ENCODE measurements around the gene MS4A4A.
"Not testable (repeated sequence)": the region's sequence is repeated elsewhere in the genome, so short reads cannot be mapped to it uniquely, and the experiment has no call there.

MS4A4A gene

GRCh38 chr11:60301884-60302283, 21.4 kb downstream of the MS4A4A start:
- not testable (repeated sequence) for DNase-seq (ENCODE audit: low read depth)

- no peak for DNase-seq (ENCODE audit: low read depth)
Measured at GRCh38 chr11:60303661-60304060, 23.2 kb downstream of the MS4A4A start.

GRCh38 chr11:60305906-60306619, 25.6 kb downstream of the MS4A4A start:
- DNase-seq (ENCODE audit: low read depth), result no peak

GRCh38 chr11:60307507-60308195, 27.2 kb downstream of the MS4A4A start:
- DNase-seq (ENCODE audit: low read depth), result no peak

- no peak for DNase-seq (ENCODE audit: low read depth)
Measured at GRCh38 chr11:60310407-60310998, 30.0 kb downstream of the MS4A4A start.

GRCh38 chr11:60314635-60315321, 34.3 kb downstream of the MS4A4A start:
- no peak for DNase-seq (ENCODE audit: low read depth)

GRCh38 chr11:60315871-60316270, 35.4 kb downstream of the MS4A4A start:
- DNase-seq (ENCODE audit: low read depth), result no peak

- no peak for DNase-seq (ENCODE audit: low read depth)
Measured at GRCh38 chr11:60316317-60316716, 35.9 kb downstream of the MS4A4A start.

GRCh38 chr11:60318726-60319125, 38.3 kb downstream of the MS4A4A start:
- no peak for DNase-seq (ENCODE audit: low read depth)

GRCh38 chr11:60321051-60321450, 40.6 kb downstream of the MS4A4A start:
- no peak for DNase-seq (ENCODE audit: low read depth)

GRCh38 chr11:60326955-60327354, 46.5 kb downstream of the MS4A4A start, which contains the start of gene MS4A6E:
MS4A6E (plus strand) TSS chr11:60327255; CDS start chr11:60334896, 7,641 bp downstream.
- DNase-seq (ENCODE audit: low read depth), result no peak

- DNase-seq (ENCODE audit: low read depth), result no peak
Measured at GRCh38 chr11:60328460-60328859, 48.0 kb downstream of the MS4A4A start.

GRCh38 chr11:60332846-60333245, 52.4 kb downstream of the MS4A4A start:
- DNase-seq (ENCODE audit: low read depth), result no peak

GRCh38 chr11:60334005-60334620, 53.6 kb downstream of the MS4A4A start:
- peak; percentile 8 for DNase-seq (ENCODE audit: low read depth)

GRCh38 chr11:60336767-60337391, 56.4 kb downstream of the MS4A4A start:
- no peak for DNase-seq (ENCODE audit: low read depth)

- no peak for DNase-seq (ENCODE audit: low read depth)
Measured at GRCh38 chr11:60338053-60338452, 57.6 kb downstream of the MS4A4A start.

GRCh38 chr11:60339356-60339755, 58.9 kb downstream of the MS4A4A start:
- DNase-seq (ENCODE audit: low read depth), result no peak

- DNase-seq (ENCODE audit: low read depth), result no peak
Measured at GRCh38 chr11:60343094-60343704, 62.7 kb downstream of the MS4A4A start.

GRCh38 chr11:60344146-60344545, 63.7 kb downstream of the MS4A4A start:
- no peak for DNase-seq (ENCODE audit: low read depth)

GRCh38 chr11:60345489-60345888, 65.0 kb downstream of the MS4A4A start:
- DNase-seq (ENCODE audit: low read depth), result no peak

Measured in stromal cell of bone marrow (primary cell).